SH-SY5Y (cell line): Measurements from ENCODE around the gene UBA7.

Experiments
- GATA2 ChIP-seq: IDR thresholded peaks from 2 replicates; pipeline ENCODE4 v1.6.1; 2011; ENCODE audit warnings: mild to moderate bottlenecking, low read depth, low read length
- GATA3 ChIP-seq: IDR thresholded peaks from 2 replicates; pipeline ENCODE4 v1.6.1; 2011; ENCODE audit warnings: low read depth, mild to moderate bottlenecking, low read length, moderate library complexity

GRCh38 chr3:49804141-49805041 is 9.4 kb downstream of the UBA7 start:
- no peak for TF ChIP-seq GATA2
- TF ChIP-seq GATA3 = no peak
